EL (cell line): Measurements from ENCODE around the gene PTK6.
"Not testable (repeated sequence)": the region's sequence is repeated elsewhere in the genome, so short reads cannot be mapped to it uniquely, and the experiment has no call there.

ENCODE experiments used
- DNase-seq: peaks from one replicate; pipeline ENCODE4 v3.0.0-alpha.2; 2016

The PTK6 gene

GRCh38 chr20:63536997-63537524, at the start of gene PTK6:
PTK6 (minus strand) TSS chr20:63537376; CDS start chr20:63537314, 62 bp downstream.
- no peak for DNase-seq

GRCh38 chr20:63586797-63587196, 49.6 kb upstream of the PTK6 start:
- no peak for DNase-seq

- no peak for DNase-seq
Observed at GRCh38 chr20:63585616-63586565, 48.7 kb upstream of the PTK6 start.

GRCh38 chr20:63582382-63583063, 45.3 kb upstream of the PTK6 start:
- DNase-seq, result no peak

- peak; percentile 37 for DNase-seq
Observed at GRCh38 chr20:63580796-63581461, 43.8 kb upstream of the PTK6 start.

- no peak for DNase-seq
Observed at GRCh38 chr20:63579017-63579694, 42.0 kb upstream of the PTK6 start.

GRCh38 chr20:63578224-63579016, 41.2 kb upstream of the PTK6 start:
- no peak for DNase-seq

- DNase-seq, result no peak
Observed at GRCh38 chr20:63577317-63577894, 40.2 kb upstream of the PTK6 start.

- no peak for DNase-seq
Observed at GRCh38 chr20:63576311-63576710, 39.1 kb upstream of the PTK6 start.

- peak; percentile 57 for DNase-seq
Observed at GRCh38 chr20:63574829-63575743, 37.9 kb upstream of the PTK6 start.

GRCh38 chr20:63574156-63574828, 37.1 kb upstream of the PTK6 start, which contains the start of gene HELZ2:
HELZ2 (minus strand) TSS chr20:63574239; CDS start chr20:63572385, 1,854 bp downstream.
- DNase-seq, result peak; percentile 81

GRCh38 chr20:63573647-63574131, 36.5 kb upstream of the PTK6 start:
- DNase-seq, result no peak

- no peak for DNase-seq
Observed at GRCh38 chr20:63572788-63573646, 35.8 kb upstream of the PTK6 start.

- DNase-seq, result no peak
Observed at GRCh38 chr20:63572071-63572787, 35.1 kb upstream of the PTK6 start.

GRCh38 chr20:63571087-63571478, 33.9 kb upstream of the PTK6 start:
- DNase-seq, result not testable (repeated sequence)

GRCh38 chr20:63570281-63571086, 33.3 kb upstream of the PTK6 start:
- DNase-seq, result no peak
